ENCODE measurements around the gene GNG7.
A peak's percentile ranks its signal among the peaks of the same experiment; 100 is the strongest.
"Not testable (repeated sequence)": the region's sequence is repeated elsewhere in the genome, so short reads cannot be mapped to it uniquely, and the experiment has no call there.

The GNG7 gene

GRCh38 chr19:2495130-2495641, 207.3 kb downstream of the GNG7 start:
- peak overlapping the region; percentile 62 for H3K4me3 ChIP-seq (ENCODE audit: low read depth, low read length)
- peak; percentile 58 for DNase-seq (ENCODE audit: low read depth)

GRCh38 chr19:2494447-2495129, 207.9 kb downstream of the GNG7 start:
- H3K4me3 ChIP-seq (ENCODE audit: low read depth, low read length): peak overlapping the region; percentile 62
- no peak for TF ChIP-seq CTCF (conservative IDR thresholded peaks at IDR 0.05; ENCODE audit: low read depth, low read length)
- DNase-seq (ENCODE audit: low read depth): peak; percentile 85

More at GRCh38 chr19:2495130-2495641, 207.3 kb downstream of the GNG7 start:
- no peak for TF ChIP-seq CTCF (conservative IDR thresholded peaks at IDR 0.05; ENCODE audit: low read depth, low read length)

- TF ChIP-seq CTCF (conservative IDR thresholded peaks at IDR 0.05; ENCODE audit: low read depth, low read length): no peak
- H3K4me3 ChIP-seq (ENCODE audit: low read depth, low read length): peak overlapping the region; percentile 62
- DNase-seq (ENCODE audit: low read depth): peak; percentile 55
Observed at GRCh38 chr19:2494084-2494446, 208.4 kb downstream of the GNG7 start.

- not testable (repeated sequence) for DNase-seq (ENCODE audit: low read depth); H3K4me3 ChIP-seq (ENCODE audit: low read depth, low read length)
Observed at GRCh38 chr19:2493448-2493847, 209.0 kb downstream of the GNG7 start.

GRCh38 chr19:2492870-2493269, 209.6 kb downstream of the GNG7 start:
- DNase-seq (ENCODE audit: low read depth): no peak
- TF ChIP-seq CTCF (conservative IDR thresholded peaks at IDR 0.05; ENCODE audit: low read depth, low read length): no peak
- no peak overlapping the region for H3K4me3 ChIP-seq (ENCODE audit: low read depth, low read length)

GRCh38 chr19:2491130-2491801, 211.2 kb downstream of the GNG7 start:
- no peak overlapping the region for H3K4me3 ChIP-seq (ENCODE audit: low read depth, low read length)
- TF ChIP-seq CTCF (conservative IDR thresholded peaks at IDR 0.05; ENCODE audit: low read depth, low read length): no peak
- DNase-seq (ENCODE audit: low read depth): peak; percentile 97

GRCh38 chr19:2490659-2491058, 211.8 kb downstream of the GNG7 start:
- no peak overlapping the region for H3K4me3 ChIP-seq (ENCODE audit: low read depth, low read length)
- TF ChIP-seq CTCF (conservative IDR thresholded peaks at IDR 0.05; ENCODE audit: low read depth, low read length): no peak
- DNase-seq (ENCODE audit: low read depth): no peak
